Measurements from ENCODE around the gene EPN2. TPM values are rescaled to one million over a fixed set of nuclear protein-coding genes. Genes with fewer than 3 reads are reported as not detected.

Gene EPN2
- polyA plus RNA-seq, 1 donor (not counting 4 experiments of a cell fraction or from before 2014, with no cell fraction given), result 30.2 TPM

- Histone ChIP-seq H3K4me3 (ENCODE audit: control insufficient read depth in 2 of 3, extremely low read depth in 1 of 3, insufficient read depth in 2 of 3, low read depth in 1 of 3, low read length in 3 of 3) (no peak overlapping the region), H3K4me1 (ENCODE audit: control insufficient read depth, extremely low read depth, insufficient read depth, low read length) (peaks cover 12% of the 10 kb centered on the region), H2AFZ (ENCODE audit: control insufficient read depth, low read length) (no peak overlapping the region), H3K79me2 (ENCODE audit: control insufficient read depth, insufficient read depth, low read length) (no peaks in the 10 kb centered on the region), H3K27ac (ENCODE audit: control insufficient read depth, insufficient read depth, low read length) (no peak overlapping the region), H3K4me2 (ENCODE audit: control insufficient read depth, extremely low read depth, insufficient read depth, low read depth, low read length) (no peak overlapping the region), H3K27me3 (ENCODE audit: control insufficient read depth, extremely low read depth, insufficient read depth, low read length) (no peaks in the 10 kb centered on the region), H3K9me3 (ENCODE audit: control insufficient read depth, low read depth, low read length) (no peaks in the 10 kb centered on the region), H3K9me1 (ENCODE audit: control insufficient read depth, extremely low read depth, insufficient read depth, low read length) (peaks cover 5% of the 10 kb centered on the region), H3K36me3 (ENCODE audit: control insufficient read depth in 2 of 2, extremely low read depth in 1 of 2, insufficient read depth in 2 of 2, low read length in 2 of 2) (peaks cover 15 to 18% of the 10 kb centered on the region in 2 experiments), H4K20me1 (ENCODE audit: control insufficient read depth, extremely low read depth, insufficient read depth, low read length) (no peaks in the 10 kb centered on the region), H3K9ac (ENCODE audit: control insufficient read depth, extremely low read depth, insufficient read depth, low read length) (no peak overlapping the region)
- TF ChIP-seq EZH2 (IDR thresholded peaks at IDR 0.05; ENCODE audit: low read length), result no peak
- TF ChIP-seq, protein P1, sequence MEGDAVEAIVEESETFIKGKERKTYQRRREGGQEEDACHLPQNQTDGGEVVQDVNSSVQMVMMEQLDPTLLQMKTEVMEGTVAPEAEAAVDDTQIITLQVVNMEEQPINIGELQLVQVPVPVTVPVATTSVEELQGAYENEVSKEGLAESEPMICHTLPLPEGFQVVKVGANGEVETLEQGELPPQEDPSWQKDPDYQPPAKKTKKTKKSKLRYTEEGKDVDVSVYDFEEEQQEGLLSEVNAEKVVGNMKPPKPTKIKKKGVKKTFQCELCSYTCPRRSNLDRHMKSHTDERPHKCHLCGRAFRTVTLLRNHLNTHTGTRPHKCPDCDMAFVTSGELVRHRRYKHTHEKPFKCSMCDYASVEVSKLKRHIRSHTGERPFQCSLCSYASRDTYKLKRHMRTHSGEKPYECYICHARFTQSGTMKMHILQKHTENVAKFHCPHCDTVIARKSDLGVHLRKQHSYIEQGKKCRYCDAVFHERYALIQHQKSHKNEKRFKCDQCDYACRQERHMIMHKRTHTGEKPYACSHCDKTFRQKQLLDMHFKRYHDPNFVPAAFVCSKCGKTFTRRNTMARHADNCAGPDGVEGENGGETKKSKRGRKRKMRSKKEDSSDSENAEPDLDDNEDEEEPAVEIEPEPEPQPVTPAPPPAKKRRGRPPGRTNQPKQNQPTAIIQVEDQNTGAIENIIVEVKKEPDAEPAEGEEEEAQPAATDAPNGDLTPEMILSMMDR (optimal IDR thresholded peaks at IDR 0.05 in 1 of 3, IDR thresholded peaks at IDR 0.05 in 1 of 3, conservative IDR thresholded peaks at IDR 0.05 in 1 of 3; ENCODE audit: extremely low read depth in 1 of 3, insufficient read depth in 2 of 3, low read length in 3 of 3), result no peak
- FAIRE-seq (no peak), DNase-seq (ENCODE audit: low read depth, low spot score) (no peak)
- dilution Hi-C loops (cut with MboI; ENCODE audit: extremely low pct_ligation_motif_present, low sequenced_read_pairs), result no loop called here
Observed at GRCh38 chr17:19333736-19334290, 96.6 kb downstream of the EPN2 start.

DNA sequence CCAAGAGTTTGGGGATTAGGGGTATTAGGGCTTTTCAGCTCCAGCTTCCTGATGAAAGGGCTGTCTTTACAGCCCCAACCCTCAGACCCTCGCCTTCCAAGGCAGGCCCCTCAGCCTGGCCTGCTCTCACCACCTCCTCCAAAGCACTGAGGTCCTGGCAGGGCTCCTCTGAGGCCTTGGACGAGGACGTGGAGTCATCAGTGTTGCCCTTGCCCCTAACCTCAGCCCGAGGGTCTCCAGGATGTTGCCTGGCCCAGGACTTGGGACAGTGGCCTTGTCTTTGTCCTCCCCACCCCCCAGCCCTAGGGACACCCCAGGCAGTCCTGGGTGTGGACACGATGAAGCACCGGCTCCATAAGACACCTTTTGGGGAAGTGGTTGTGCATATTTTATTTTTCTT, 97.2 kb downstream of the EPN2 start:
- H3K79me2 ChIP-seq (ENCODE audit: control insufficient read depth, insufficient read depth, low read length), result no peaks in the 10 kb centered on the region
- no peak overlapping the region for H3K4me2 ChIP-seq (ENCODE audit: control insufficient read depth, extremely low read depth, insufficient read depth, low read depth, low read length)
- peaks cover 12 to 15% of the 10 kb centered on the region in 2 experiments for H3K36me3 ChIP-seq (ENCODE audit: control insufficient read depth in 2 of 2, extremely low read depth in 1 of 2, insufficient read depth in 2 of 2, low read length in 2 of 2)
- no peak for FAIRE-seq
- H3K9me1 ChIP-seq (ENCODE audit: control insufficient read depth, extremely low read depth, insufficient read depth, low read length), result peaks cover 5% of the 10 kb centered on the region
- H4K20me1 ChIP-seq (ENCODE audit: control insufficient read depth, extremely low read depth, insufficient read depth, low read length), result no peaks in the 10 kb centered on the region
- dilution Hi-C loops (cut with MboI; ENCODE audit: extremely low pct_ligation_motif_present, low sequenced_read_pairs), result no loop called here
- no peaks in the 10 kb centered on the region for H3K9me3 ChIP-seq (ENCODE audit: control insufficient read depth, low read depth, low read length)
- TF ChIP-seq, protein P1 (optimal IDR thresholded peaks at IDR 0.05 in 1 of 3, IDR thresholded peaks at IDR 0.05 in 1 of 3, conservative IDR thresholded peaks at IDR 0.05 in 1 of 3; ENCODE audit: extremely low read depth in 1 of 3, insufficient read depth in 2 of 3, low read length in 3 of 3), result no peak
- no peak for TF ChIP-seq EZH2 (IDR thresholded peaks at IDR 0.05; ENCODE audit: low read length)
- no peak overlapping the region for H2AFZ ChIP-seq (ENCODE audit: control insufficient read depth, low read length)
- no peak overlapping the region for H3K9ac ChIP-seq (ENCODE audit: control insufficient read depth, extremely low read depth, insufficient read depth, low read length)
- peaks cover 12% of the 10 kb centered on the region for H3K4me1 ChIP-seq (ENCODE audit: control insufficient read depth, extremely low read depth, insufficient read depth, low read length)
- H3K27me3 ChIP-seq (ENCODE audit: control insufficient read depth, extremely low read depth, insufficient read depth, low read length), result no peaks in the 10 kb centered on the region
- no peak overlapping the region for H3K4me3 ChIP-seq (ENCODE audit: control insufficient read depth in 2 of 3, extremely low read depth in 1 of 3, insufficient read depth in 2 of 3, low read depth in 1 of 3, low read length in 3 of 3)
- no peak for DNase-seq (ENCODE audit: low read depth, low spot score)
- no peak overlapping the region for H3K27ac ChIP-seq (ENCODE audit: control insufficient read depth, insufficient read depth, low read length)

Data from keratinocyte (primary cell).